ENCODE data around the gene CHURC1.

CHURC1 gene

GRCh38 chr14:64960762-64961276 lies 46.6 kb downstream of the CHURC1 start:
- peak; percentile 57 for DNase-seq

- no peak for DNase-seq
These were observed 49.4 kb downstream of the CHURC1 start for GRCh38 chr14:64963611-64964010.

- no peak for DNase-seq
These were observed 51.2 kb downstream of the CHURC1 start for GRCh38 chr14:64965356-64966000.

GRCh38 chr14:64966976-64967375 lies 52.7 kb downstream of the CHURC1 start:
- DNase-seq, result no peak

GRCh38 chr14:64968167-64968566 lies 53.9 kb downstream of the CHURC1 start:
- no peak for DNase-seq

GRCh38 chr14:64968651-64969050 lies 54.4 kb downstream of the CHURC1 start:
- no peak for DNase-seq

GRCh38 chr14:64970041-64970440 lies 55.8 kb downstream of the CHURC1 start:
- no peak for DNase-seq

- DNase-seq, result no peak
These were observed 56.7 kb downstream of the CHURC1 start for GRCh38 chr14:64970776-64971477.

GRCh38 chr14:64971491-64971942 lies 57.3 kb downstream of the CHURC1 start:
- no peak for DNase-seq

GRCh38 chr14:64971943-64972791 lies 57.9 kb downstream of the CHURC1 start, which contains the start of gene RAB15:
Gene RAB15 (minus strand): TSS chr14:64972336. CDS start chr14:64972076, 260 bp downstream.
- no peak for DNase-seq

GRCh38 chr14:64973026-64973442 lies 58.8 kb downstream of the CHURC1 start:
- DNase-seq, result no peak

- DNase-seq, result no peak
These were observed 59.6 kb downstream of the CHURC1 start for GRCh38 chr14:64973826-64974225.

- no peak for DNase-seq
These were observed 60.3 kb downstream of the CHURC1 start for GRCh38 chr14:64974563-64974962.

- no peak for DNase-seq
These were observed 65.2 kb downstream of the CHURC1 start for GRCh38 chr14:64979336-64980074.

GRCh38 chr14:64983439-64984310 lies 69.4 kb downstream of the CHURC1 start:
- DNase-seq, result peak; percentile 33
